Left lung (tissue), 10 donors: ENCODE results near the gene GADD45G. TPM values are rescaled to one million over a fixed set of nuclear protein-coding genes. Genes with fewer than 3 reads are reported as not detected.

Source experiments
- ATAC-seq: fragments of 200-7000 bp; cut with Tn5 transposase; one replicate; pipeline ENCODE4 v1.9.1; 2020; ENCODE audit warnings: moderate library complexity
- DNase-seq, 4 donors: peaks; one replicate each; pipeline ENCODE4 v3.0.0-alpha.2; 2013 to 2020
- H3K27ac ChIP-seq, 2 donors: fragments of 200-600 bp; sonication (generic) in 1 of 2; one replicate each; pipeline versions ENCODE4 v1.5.0 to v1.8.0; 2020 to 2021
- H3K27me3 ChIP-seq, 2 donors: fragments of 200-600 bp; sonication (generic) in 1 of 2; one replicate each; pipeline versions ENCODE4 v1.5.0 to v1.8.0; 2020 to 2021
- H3K36me3 ChIP-seq, 2 donors: fragments of 200-600 bp; sonication (generic) in 1 of 2; one replicate each; pipeline versions ENCODE4 v1.5.0 to v1.8.0; 2020 to 2021
- H3K4me1 ChIP-seq, 2 donors: fragments of 200-600 bp; one replicate each; pipeline ENCODE4 v1.8.0; 2021
- H3K4me3 ChIP-seq, 2 donors: fragments of 200-600 bp; sonication (generic) in 1 of 2; one replicate each; pipeline versions ENCODE4 v1.5.0 to v1.8.0; 2020 to 2021; ENCODE audit warnings: mild to moderate bottlenecking in 1 of 2
- H3K9me3 ChIP-seq, 2 donors: fragments of 200-600 bp; sonication (generic) in 1 of 2; one replicate each; pipeline versions ENCODE4 v1.5.0 to v1.8.0; 2020 to 2021
- intact Hi-C, 2 donors: fragments of 100-400 bp; cut with DNase I; formaldehyde crosslinking; loops; one replicate each; pipeline versions ENCODE4 v1.11.2 to v1.14.2; 2022
- polyA plus RNA-seq, 6 donors: library from polyadenylated mRNA; unstranded; fragments of 120-200 nt; gene quantifications; one replicate each; pipeline ENCODE4 v1.2.1, GENCODE V29; 2013; ENCODE audit not compliant: insufficient read length in 6 of 6
- total RNA-seq, 2 donors: library from RNA; stranded (reverse); fragmentation: NEBNext Ultra II Directional; extraction: Animal tissue kit (Norgen Biotek cat#: 25700); gene quantifications; one replicate each; pipeline ENCODE4 v1.2.1, GENCODE V29; 2021
- TF ChIP-seq, protein P1 (sequence below), 2 donors: fragments of 200-600 bp; sonication (generic) in 1 of 2; IDR thresholded peaks; one replicate each; pipeline versions ENCODE4 v1.5.0 to v1.8.0; 2021; ENCODE audit warnings: antibody characterized with exemption in 2 of 2
- donor health status: DM: no; HTN: yes; CAD: no.
- donor health status: DM: no; HTN: no; CAD: no.

The GADD45G gene
- total and polyA plus RNA-seq, 8 donors: 3.9 to 12.6 (median 4.9) TPM

DNA sequence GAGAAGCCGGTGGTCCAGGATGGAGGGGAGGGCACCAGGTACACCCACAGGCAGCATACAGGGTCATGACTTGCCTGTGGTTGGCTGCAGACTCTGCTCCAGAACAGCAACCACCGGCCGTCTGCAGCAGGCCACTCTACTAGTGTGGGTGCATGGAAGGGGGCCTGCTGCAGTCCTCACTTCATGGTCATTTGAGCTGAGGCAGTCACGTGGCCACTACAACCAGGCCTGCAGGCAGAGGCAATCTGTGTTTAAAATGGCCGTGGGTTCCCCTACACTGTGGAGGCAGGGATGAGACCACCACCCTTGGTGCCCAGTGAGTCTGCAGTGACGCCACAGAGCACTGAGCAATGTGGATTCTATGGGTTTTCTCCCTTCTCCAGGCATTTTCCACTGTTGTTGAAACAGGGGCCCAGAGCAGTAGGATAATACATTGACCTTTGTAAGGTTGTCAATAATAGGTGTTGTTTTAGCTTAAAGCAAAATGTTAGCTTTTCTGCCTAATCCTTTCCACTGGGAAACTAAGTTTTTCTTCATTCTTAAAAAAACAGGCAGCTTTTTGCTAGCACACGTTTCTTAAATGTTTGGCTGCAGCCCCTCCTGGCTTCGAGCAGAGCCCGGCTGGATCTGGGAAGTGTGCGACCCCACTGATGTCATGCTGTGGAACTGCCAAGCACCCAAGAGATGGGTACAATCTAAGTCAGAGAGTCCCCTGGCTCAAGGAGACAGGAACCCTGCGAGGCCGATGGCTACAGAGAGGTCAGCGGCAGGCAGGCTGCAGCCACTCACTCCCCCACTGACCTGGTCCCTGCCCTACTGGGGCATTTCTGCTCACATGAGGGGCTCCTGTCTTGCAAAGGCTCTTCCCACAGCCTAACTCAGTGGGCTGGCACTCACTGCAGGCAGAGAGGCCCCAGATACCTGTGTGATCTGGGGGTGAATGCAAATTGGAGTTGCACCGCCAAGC lies 21.2 kb downstream of the GADD45G start:
- Histone ChIP-seq H3K27me3 (no peaks in the 10 kb centered on the region), H3K27ac (no peak overlapping the region), H3K9me3 (no peaks in the 10 kb centered on the region), H3K4me3 (no peak overlapping the region), H3K4me1 (peaks cover 6 to 24% of the 10 kb centered on the region in 2 donors), H3K36me3 (no peaks in the 10 kb centered on the region)
- TF ChIP-seq, protein P1, sequence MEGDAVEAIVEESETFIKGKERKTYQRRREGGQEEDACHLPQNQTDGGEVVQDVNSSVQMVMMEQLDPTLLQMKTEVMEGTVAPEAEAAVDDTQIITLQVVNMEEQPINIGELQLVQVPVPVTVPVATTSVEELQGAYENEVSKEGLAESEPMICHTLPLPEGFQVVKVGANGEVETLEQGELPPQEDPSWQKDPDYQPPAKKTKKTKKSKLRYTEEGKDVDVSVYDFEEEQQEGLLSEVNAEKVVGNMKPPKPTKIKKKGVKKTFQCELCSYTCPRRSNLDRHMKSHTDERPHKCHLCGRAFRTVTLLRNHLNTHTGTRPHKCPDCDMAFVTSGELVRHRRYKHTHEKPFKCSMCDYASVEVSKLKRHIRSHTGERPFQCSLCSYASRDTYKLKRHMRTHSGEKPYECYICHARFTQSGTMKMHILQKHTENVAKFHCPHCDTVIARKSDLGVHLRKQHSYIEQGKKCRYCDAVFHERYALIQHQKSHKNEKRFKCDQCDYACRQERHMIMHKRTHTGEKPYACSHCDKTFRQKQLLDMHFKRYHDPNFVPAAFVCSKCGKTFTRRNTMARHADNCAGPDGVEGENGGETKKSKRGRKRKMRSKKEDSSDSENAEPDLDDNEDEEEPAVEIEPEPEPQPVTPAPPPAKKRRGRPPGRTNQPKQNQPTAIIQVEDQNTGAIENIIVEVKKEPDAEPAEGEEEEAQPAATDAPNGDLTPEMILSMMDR (IDR thresholded peaks at IDR 0.05): no peak
- intact Hi-C loops: no loop called here
- DNase-seq: no peak
- no peak for ATAC-seq

GRCh38 chr9:89626741-89627265 lies 22.0 kb downstream of the GADD45G start:
- Histone ChIP-seq H3K9me3 (no peaks in the 10 kb centered on the region), H3K4me3 (no peak overlapping the region), H3K27ac (no peak overlapping the region), H3K36me3 (no peaks in the 10 kb centered on the region), H3K4me1 (peaks cover 6 to 23% of the 10 kb centered on the region in 2 donors), H3K27me3 (no peaks in the 10 kb centered on the region)
- DNase-seq (no peak), ATAC-seq (no peak)
- TF ChIP-seq, protein P1 (IDR thresholded peaks at IDR 0.05): no peak
- intact Hi-C loops: no loop called here

GRCh38 chr9:89628601-89629000 lies 23.8 kb downstream of the GADD45G start:
- Histone ChIP-seq H3K27me3 (no peaks in the 10 kb centered on the region), H3K27ac (peak overlapping the region in 1 of 2 donors; percentile 30), H3K9me3 (no peaks in the 10 kb centered on the region), H3K4me3 (no peak overlapping the region), H3K36me3 (no peaks in the 10 kb centered on the region), H3K4me1 (peaks cover 11 to 14% of the 10 kb centered on the region in 2 donors)
- TF ChIP-seq, protein P1 (IDR thresholded peaks at IDR 0.05): no peak
- intact Hi-C loops: no loop called here
- DNase-seq (no peak), ATAC-seq (no peak)

- no peak for ATAC-seq
- Histone ChIP-seq H3K4me3 (no peak overlapping the region), H3K36me3 (no peaks in the 10 kb centered on the region), H3K4me1 (peaks cover 6 to 7% of the 10 kb centered on the region in 2 donors), H3K9me3 (no peaks in the 10 kb centered on the region), H3K27ac (peak overlapping the region in 1 of 2 donors; percentile 30), H3K27me3 (no peaks in the 10 kb centered on the region)
- TF ChIP-seq, protein P1 (IDR thresholded peaks at IDR 0.05): no peak
- no peak for DNase-seq
- intact Hi-C loops: no loop called here
Observed at GRCh38 chr9:89629081-89629976, 24.5 kb downstream of the GADD45G start.
